GM12864 (cell line): Measurements from ENCODE around the gene ENGASE.

ENCODE experiments used
- DNase-seq: peaks from one replicate; pipeline ENCODE4 v3.0.0-alpha.2; 2011; ENCODE audit warnings: low read depth
- H3K4me3 ChIP-seq: 2 replicates; pipeline ENCODE4 v1.5.1; 2011; ENCODE audit warnings: mild to moderate bottlenecking, low read depth, low read length, control low read depth
- CTCF ChIP-seq: IDR thresholded peaks from 2 replicates; pipeline ENCODE4 v1.5.1; 2011; ENCODE audit warnings: low read depth, mild to moderate bottlenecking, moderate library complexity, low read length, control low read depth, inconsistent platforms; ENCODE audit errors: missing control alignments

The ENGASE gene

GRCh38 chr17:79041041-79041570 lies 33.5 kb upstream of the ENGASE start:
- no peak overlapping the region for H3K4me3 ChIP-seq
- DNase-seq: no peak
- no peak for TF ChIP-seq CTCF

- no peak overlapping the region for H3K4me3 ChIP-seq
- DNase-seq: no peak
- TF ChIP-seq CTCF: no peak
Measured at GRCh38 chr17:79041723-79042420, 32.8 kb upstream of the ENGASE start.

DNA sequence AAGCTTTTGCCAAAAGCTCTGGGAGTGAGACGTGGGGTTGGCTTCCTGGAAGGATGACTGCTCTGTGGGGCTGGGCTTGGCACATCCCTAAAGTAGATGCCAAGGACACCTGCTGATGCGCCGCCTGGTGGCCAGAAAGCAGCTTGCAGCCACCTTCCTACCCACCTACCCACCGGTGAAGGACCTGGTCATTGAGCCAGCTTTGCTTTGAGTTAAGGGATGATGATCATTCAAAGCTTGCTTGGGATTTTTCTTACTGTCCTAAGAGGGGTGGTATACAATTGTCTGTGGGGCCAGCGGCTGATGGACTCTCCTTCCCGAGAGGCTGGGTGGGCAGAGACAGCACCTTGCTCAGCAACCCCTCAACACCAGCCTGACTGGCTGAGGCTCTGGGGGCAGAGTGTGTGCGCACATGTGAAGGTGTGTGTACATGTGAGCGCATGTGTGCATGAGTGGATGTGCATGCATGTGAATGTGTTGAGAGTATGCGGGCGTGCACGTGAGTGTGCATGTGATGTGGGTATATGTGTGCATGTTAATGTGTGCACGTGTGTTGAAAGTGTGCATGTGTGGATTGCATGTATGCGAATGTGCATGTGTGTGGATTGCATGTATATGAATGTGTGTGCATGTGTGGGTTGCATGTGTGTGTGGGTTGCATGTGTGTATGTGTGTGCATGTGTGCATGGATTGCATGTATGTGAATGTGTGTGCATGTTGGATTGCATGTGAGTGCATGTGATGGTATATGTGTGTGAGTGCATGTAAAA lies 32.0 kb upstream of the ENGASE start:
- DNase-seq: no peak
- no peak overlapping the region for H3K4me3 ChIP-seq
- TF ChIP-seq CTCF: peak; percentile 80

- no peak for DNase-seq
- no peak overlapping the region for H3K4me3 ChIP-seq
- TF ChIP-seq CTCF: no peak
Measured at GRCh38 chr17:79043191-79043930, 31.3 kb upstream of the ENGASE start.

- no peak for DNase-seq
- no peak overlapping the region for H3K4me3 ChIP-seq
- TF ChIP-seq CTCF: no peak
Measured at GRCh38 chr17:79043931-79044320, 30.7 kb upstream of the ENGASE start.

- H3K4me3 ChIP-seq: no peak overlapping the region
- DNase-seq: no peak
Measured at GRCh38 chr17:79044462-79044861, 30.2 kb upstream of the ENGASE start.

More at GRCh38 chr17:79044462-79044861, 30.2 kb upstream of the ENGASE start:
- TF ChIP-seq CTCF: no peak
